ENCODE measurements around the gene YES1. TPM values are rescaled to one million over a fixed set of nuclear protein-coding genes. Genes with fewer than 3 reads are reported as not detected.
A peak's percentile ranks its signal among the peaks of the same experiment; 100 is the strongest.

Gene YES1
- total RNA-seq, 1 experiment from 2014 or later: 81.7 TPM

DNA sequence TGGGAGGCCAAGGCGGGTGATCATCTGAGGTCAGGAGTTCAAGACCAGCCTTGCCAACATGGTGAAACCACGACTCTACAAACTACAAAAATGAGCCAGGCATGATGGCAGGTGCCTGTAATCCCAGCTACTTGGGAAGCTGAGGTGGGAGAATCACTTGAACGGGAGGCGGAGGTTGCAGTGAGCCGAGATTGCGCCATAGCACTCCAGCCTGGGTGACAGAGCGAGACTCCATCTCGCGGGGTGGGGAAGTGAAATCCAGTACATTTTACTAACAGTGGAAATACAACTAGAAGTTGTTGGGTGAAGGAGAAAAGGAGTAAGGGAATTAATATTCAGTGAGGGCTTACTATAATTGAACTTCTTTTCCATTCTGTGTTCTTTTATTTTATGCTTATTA is 86.4 kb downstream of the YES1 start:
- ChIA-PET POLR2A (no interaction called here), CTCF (interaction anchor here (0.6 to 1.4 kb wide), 4 partner anchors 12 to 106 kb away, joined by 3 to 6 read pairs (median 4); no protein-coding TSS in a partner anchor)
- Mint-ChIP-seq H3K9me3 (ENCODE audit: unreplicated experiment) (no peaks in the 10 kb centered on the region), H3K27ac (ENCODE audit: low read depth, unreplicated experiment) (no peak overlapping the region), H3K4me3 (ENCODE audit: unreplicated experiment) (no peak overlapping the region), H3K27me3 (ENCODE audit: insufficient read depth, unreplicated experiment) (no peaks in the 10 kb centered on the region), H3K36me3 (ENCODE audit: insufficient read depth, unreplicated experiment) (peaks cover 61% of the 10 kb centered on the region), H3K4me1 (ENCODE audit: insufficient read depth, unreplicated experiment) (peaks cover 2% of the 10 kb centered on the region)
- no peak for TF ChIP-seq CTCF (IDR thresholded peaks at IDR 0.05; ENCODE audit: unreplicated experiment)
- DNase-seq (ENCODE audit: unreplicated experiment): no peak
- BruUV-seq (replicated peaks): no TSS peak
- intact Hi-C loops (cut with micrococcal nuclease): no loop called here

DNA sequence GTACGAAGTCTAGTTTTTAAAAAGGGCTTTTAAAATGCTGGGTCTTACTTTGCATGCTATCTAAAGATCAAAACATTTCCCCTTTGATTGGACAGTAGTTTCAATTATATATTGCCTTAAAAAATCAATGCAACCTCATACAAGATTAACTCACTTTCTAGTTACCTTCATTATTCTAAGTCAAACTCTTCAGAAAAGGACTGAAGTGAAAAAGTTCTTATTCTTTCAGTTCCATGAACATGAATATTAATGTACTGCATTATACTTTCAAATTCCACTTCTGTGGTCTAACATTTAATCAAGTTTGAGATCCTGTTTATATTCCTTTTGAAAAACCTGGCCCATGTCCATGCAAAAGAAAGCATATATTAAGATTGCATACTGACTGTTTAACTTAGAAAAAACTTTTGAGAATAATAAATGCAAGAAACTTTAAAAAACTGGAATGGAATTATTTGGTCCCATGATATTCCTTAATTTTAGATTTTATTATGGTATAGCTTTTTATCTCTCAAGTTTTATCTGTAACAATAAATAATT is 88.4 kb downstream of the YES1 start:
- no peaks in the 10 kb centered on the region for H3K9me3 Mint-ChIP-seq (ENCODE audit: unreplicated experiment)
- H3K36me3 Mint-ChIP-seq (ENCODE audit: insufficient read depth, unreplicated experiment): peaks cover 46% of the 10 kb centered on the region
- no peaks in the 10 kb centered on the region for H3K4me1 Mint-ChIP-seq (ENCODE audit: insufficient read depth, unreplicated experiment)
- CTCF ChIA-PET: interaction anchor here (0.9 to 1.1 kb wide), 2 partner anchors 27 to 107 kb away, joined by 3 to 4 read pairs; no protein-coding TSS in a partner anchor
- POLR2A ChIA-PET: interaction anchor here (0.6 kb wide), 1 partner anchor 94 kb away, joined by 3 read pairs; no protein-coding TSS in a partner anchor
- intact Hi-C loops (cut with micrococcal nuclease): no loop called here
- TF ChIP-seq CTCF (IDR thresholded peaks at IDR 0.05; ENCODE audit: unreplicated experiment): no peak
- H3K27me3 Mint-ChIP-seq (ENCODE audit: insufficient read depth, unreplicated experiment): no peaks in the 10 kb centered on the region
- H3K27ac Mint-ChIP-seq (ENCODE audit: low read depth, unreplicated experiment): no peak overlapping the region
- TSS peak; percentile 53 for BruUV-seq (replicated peaks)
- no peak overlapping the region for H3K4me3 Mint-ChIP-seq (ENCODE audit: unreplicated experiment)
- DNase-seq (ENCODE audit: unreplicated experiment): no peak

DNA sequence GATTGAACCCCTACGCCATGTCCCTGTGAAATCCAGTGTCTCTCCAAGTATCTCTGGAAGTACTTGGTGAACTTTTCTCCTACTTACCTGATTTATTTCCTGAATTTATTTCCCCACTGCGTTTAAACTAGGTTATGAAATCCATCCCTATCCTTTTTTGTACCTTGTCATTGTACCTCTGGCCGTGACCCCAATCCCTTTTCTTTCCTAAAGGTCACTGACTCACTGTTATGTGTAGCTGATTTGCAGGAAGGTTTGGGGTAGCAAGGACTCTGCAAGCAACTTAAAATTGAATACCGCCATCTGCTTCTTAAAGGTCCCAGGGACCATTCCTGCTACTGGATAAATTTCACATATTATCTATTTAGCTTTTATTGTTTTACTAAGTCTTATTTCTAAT is 95.0 kb downstream of the YES1 start:
- intact Hi-C loops (cut with micrococcal nuclease): no loop called here

DNA sequence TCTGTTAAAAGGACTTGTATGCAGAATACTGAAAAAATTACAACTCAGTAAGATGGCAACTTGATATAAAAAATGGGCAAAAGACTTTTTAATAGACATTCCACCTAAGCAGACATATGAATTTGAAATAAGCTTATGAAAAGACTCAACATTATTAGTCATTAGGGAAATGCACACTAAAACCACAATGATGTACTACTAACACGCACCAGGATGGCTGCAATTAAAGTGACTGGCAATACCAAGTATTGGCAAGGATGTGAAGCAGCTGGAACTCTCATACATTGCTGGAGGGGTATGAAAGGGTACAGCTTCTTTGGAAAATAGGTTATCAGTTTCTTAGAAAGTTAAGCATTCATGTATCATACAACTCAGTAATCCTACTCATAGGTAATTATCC is 96.4 kb downstream of the YES1 start:
- Mint-ChIP-seq H3K36me3 (ENCODE audit: insufficient read depth, unreplicated experiment) (peaks cover 9% of the 10 kb centered on the region), H3K27ac (ENCODE audit: low read depth, unreplicated experiment) (no peak overlapping the region), H3K4me1 (ENCODE audit: insufficient read depth, unreplicated experiment) (no peaks in the 10 kb centered on the region), H3K4me3 (ENCODE audit: unreplicated experiment) (no peak overlapping the region), H3K9me3 (ENCODE audit: unreplicated experiment) (no peaks in the 10 kb centered on the region), H3K27me3 (ENCODE audit: insufficient read depth, unreplicated experiment) (no peaks in the 10 kb centered on the region)
- TF ChIP-seq CTCF (IDR thresholded peaks at IDR 0.05; ENCODE audit: unreplicated experiment): no peak
- peak; percentile 45 for DNase-seq (ENCODE audit: unreplicated experiment)
- CTCF ChIA-PET: interaction anchor here (0.5 to 3.4 kb wide), 9 partner anchors 27 to 538 kb away, joined by 3 to 25 read pairs (median 3); no protein-coding TSS in a partner anchor
- intact Hi-C loops (cut with micrococcal nuclease): no loop called here
- POLR2A ChIA-PET: interaction anchor here (0.6 to 1.4 kb wide), 5 partner anchors 11 to 447 kb away, joined by 3 to 5 read pairs (median 4); no protein-coding TSS in a partner anchor
- no TSS peak for BruUV-seq (replicated peaks)

More for the DNA sequence above, 95.0 kb downstream of the YES1 start:
- Mint-ChIP-seq H3K9me3 (ENCODE audit: unreplicated experiment) (no peaks in the 10 kb centered on the region), H3K27me3 (ENCODE audit: insufficient read depth, unreplicated experiment) (no peaks in the 10 kb centered on the region), H3K4me3 (ENCODE audit: unreplicated experiment) (no peak overlapping the region), H3K27ac (ENCODE audit: low read depth, unreplicated experiment) (no peak overlapping the region), H3K4me1 (ENCODE audit: insufficient read depth, unreplicated experiment) (no peaks in the 10 kb centered on the region), H3K36me3 (ENCODE audit: insufficient read depth, unreplicated experiment) (peaks cover 9% of the 10 kb centered on the region)
- CTCF ChIA-PET: interaction anchor here (0.6 to 3.4 kb wide), 5 partner anchors 58 to 123 kb away, joined by 3 to 25 read pairs (median 5); no protein-coding TSS in a partner anchor
- DNase-seq (ENCODE audit: unreplicated experiment): no peak
- no peak for TF ChIP-seq CTCF (IDR thresholded peaks at IDR 0.05; ENCODE audit: unreplicated experiment)
- POLR2A ChIA-PET: interaction anchor here (1.1 kb wide), 1 partner anchor 14 kb away, joined by 3 read pairs; no protein-coding TSS in a partner anchor
- BruUV-seq (replicated peaks): no TSS peak
